Epithelial cell of proximal tubule (primary cell): Measurements from ENCODE around the gene FUT2. TPM values are rescaled to one million over a fixed set of nuclear protein-coding genes. Genes with fewer than 3 reads are reported as not detected.
"Not testable (repeated sequence)": the region's sequence is repeated elsewhere in the genome, so short reads cannot be mapped to it uniquely, and the experiment has no call there.

Experiments
- DNase-seq: peaks from one replicate; pipeline ENCODE4 v3.0.0-alpha.2; 2011; ENCODE audit warnings: low read depth
- H3K4me3 ChIP-seq: 2 replicates; pipeline ENCODE4 v1.5.1; 2011; ENCODE audit warnings: low read depth, mild to moderate bottlenecking, low read length
- total RNA-seq: library from RNA; depleted of rRNA; stranded (reverse); fragments of >200 nt; gene quantifications from 2 replicates; pipeline ENCODE4 v1.2.3, GENCODE V29; 2015
- TF ChIP-seq, protein P1 (sequence below): conservative IDR thresholded peaks from 2 replicates; pipeline ENCODE4 v1.5.1; 2012; ENCODE audit warnings: low read depth, mild to moderate bottlenecking, low read length

The FUT2 gene
- total RNA-seq, 1 donor from 2014 or later: 0.52 TPM

GRCh38 chr19:48686088-48686487 lies 9.7 kb upstream of the FUT2 start:
- no peak overlapping the region for H3K4me3 ChIP-seq
- no peak for DNase-seq
- TF ChIP-seq, protein P1, sequence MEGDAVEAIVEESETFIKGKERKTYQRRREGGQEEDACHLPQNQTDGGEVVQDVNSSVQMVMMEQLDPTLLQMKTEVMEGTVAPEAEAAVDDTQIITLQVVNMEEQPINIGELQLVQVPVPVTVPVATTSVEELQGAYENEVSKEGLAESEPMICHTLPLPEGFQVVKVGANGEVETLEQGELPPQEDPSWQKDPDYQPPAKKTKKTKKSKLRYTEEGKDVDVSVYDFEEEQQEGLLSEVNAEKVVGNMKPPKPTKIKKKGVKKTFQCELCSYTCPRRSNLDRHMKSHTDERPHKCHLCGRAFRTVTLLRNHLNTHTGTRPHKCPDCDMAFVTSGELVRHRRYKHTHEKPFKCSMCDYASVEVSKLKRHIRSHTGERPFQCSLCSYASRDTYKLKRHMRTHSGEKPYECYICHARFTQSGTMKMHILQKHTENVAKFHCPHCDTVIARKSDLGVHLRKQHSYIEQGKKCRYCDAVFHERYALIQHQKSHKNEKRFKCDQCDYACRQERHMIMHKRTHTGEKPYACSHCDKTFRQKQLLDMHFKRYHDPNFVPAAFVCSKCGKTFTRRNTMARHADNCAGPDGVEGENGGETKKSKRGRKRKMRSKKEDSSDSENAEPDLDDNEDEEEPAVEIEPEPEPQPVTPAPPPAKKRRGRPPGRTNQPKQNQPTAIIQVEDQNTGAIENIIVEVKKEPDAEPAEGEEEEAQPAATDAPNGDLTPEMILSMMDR: no peak

DNA sequence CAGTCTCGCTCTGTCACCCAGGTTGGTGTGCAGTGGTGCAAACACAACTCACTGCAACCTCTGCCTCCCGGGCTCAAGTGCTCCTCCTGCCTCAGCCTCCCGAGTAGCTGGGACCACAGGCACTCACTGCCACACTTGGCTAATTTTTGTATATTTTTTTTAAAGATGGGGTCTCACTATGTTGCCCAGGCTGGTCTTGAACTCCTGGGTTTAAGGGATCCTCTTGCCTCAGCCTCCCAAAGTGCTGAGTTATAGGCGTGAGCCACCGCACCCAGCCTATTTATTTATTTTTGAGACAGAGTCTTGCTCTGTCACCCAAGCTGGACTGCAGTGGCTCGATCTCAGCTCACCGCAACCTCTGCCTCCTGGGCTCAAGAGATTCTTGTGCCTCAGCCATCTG lies 9.1 kb upstream of the FUT2 start:
- DNase-seq, H3K4me3 ChIP-seq: not testable (repeated sequence)

DNA sequence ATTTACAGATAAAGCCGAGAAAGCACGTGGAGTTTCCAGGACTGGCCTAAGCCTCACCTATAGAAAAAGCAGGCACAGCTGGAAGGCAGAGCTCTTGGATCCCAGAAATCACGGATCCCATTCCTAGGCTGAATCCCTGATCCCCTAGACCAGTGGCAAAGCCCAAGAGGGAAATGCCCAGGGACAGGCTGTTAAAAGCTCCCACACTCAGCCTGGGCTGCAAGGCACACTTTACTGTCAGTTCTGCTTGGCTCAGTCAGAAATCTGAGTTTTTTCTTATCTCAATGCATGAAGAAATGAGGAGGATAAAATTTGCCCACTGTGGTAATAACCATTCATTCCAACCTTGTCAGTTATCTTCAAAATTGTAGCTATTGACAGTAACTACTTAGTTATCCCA lies 8.0 kb upstream of the FUT2 start:
- no peak overlapping the region for H3K4me3 ChIP-seq
- no peak for DNase-seq
- TF ChIP-seq, protein P1: no peak

DNA sequence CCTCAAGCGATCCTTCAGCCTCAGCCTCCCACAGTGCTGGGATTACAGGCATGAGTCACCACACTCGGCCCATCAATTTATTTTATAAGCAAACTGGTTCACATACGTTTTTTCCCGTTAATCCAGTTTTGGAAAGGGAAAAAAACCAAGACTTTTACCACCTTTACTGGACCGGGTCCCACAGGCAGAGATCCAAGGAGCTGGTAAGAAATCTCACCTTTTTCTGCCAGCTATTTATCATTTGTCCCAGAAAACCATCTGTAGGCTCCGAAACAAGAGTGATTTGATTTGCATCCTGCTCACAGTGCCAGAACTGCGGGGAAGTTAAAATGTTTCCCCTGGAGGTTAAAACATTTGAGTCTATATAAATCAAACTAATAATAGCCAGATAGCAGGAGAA lies 6.3 kb upstream of the FUT2 start:
- H3K4me3 ChIP-seq: no peak overlapping the region
- TF ChIP-seq, protein P1: no peak
- DNase-seq: no peak

DNA sequence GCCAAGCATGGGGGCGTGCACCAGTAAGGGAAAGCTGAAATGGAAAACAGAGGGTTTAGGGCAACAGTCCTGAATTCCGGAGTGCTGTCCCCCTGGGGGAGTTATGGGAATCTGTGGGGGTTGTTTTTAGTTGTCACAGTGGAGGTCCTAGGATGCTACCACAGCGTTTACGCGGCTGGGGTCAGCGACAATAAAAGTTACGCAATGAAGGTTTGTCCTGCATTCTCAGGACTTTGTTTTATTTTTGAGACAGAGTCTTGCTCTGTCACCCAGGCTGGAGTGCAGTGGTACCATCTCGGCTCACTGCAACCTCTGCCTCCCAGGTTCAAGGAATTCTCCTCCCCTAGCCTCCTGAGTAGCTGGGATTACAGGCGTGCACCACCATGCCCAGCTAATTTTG lies 2.1 kb upstream of the FUT2 start:
- H3K4me3 ChIP-seq, DNase-seq: not testable (repeated sequence)

GRCh38 chr19:48696353-48697010 lies 711 bp downstream of the FUT2 start:
- DNase-seq: no peak
- H3K4me3 ChIP-seq: peak overlapping the region; percentile 43
- TF ChIP-seq, protein P1: no peak

GRCh38 chr19:48698046-48698445 lies 2.3 kb downstream of the FUT2 start:
- TF ChIP-seq, protein P1: no peak
- DNase-seq: no peak
- no peak overlapping the region for H3K4me3 ChIP-seq

DNA sequence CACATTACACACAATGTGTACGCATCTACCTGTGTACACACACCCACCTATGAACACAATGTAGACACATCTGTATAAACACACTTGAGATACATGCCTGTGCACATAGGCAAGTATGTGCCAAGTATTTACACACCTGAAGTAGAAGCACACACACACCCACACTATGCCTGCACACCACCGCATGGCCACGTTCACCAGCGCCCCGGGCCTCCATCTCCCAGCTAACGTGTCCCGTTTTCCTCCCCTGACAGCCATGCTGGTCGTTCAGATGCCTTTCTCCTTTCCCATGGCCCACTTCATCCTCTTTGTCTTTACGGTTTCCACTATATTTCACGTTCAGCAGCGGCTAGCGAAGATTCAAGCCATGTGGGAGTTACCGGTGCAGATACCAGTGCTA lies 6.9 kb downstream of the FUT2 start:
- DNase-seq: no peak
- TF ChIP-seq, protein P1: no peak
- no peak overlapping the region for H3K4me3 ChIP-seq
